ENCODE data around the gene MATN1.

- no peak for TF ChIP-seq USF1 (CRISPR knock-in tag; IDR thresholded peaks at IDR 0.05)
- TF ChIP-seq E2F5 (CRISPR knock-in tag; IDR thresholded peaks at IDR 0.05): no peak
- TF ChIP-seq TCF7 (CRISPR knock-in tag; IDR thresholded peaks at IDR 0.05; ENCODE audit: low read depth): no peak
- TF ChIP-seq TP53 (CRISPR knock-in tag; IDR thresholded peaks at IDR 0.05): no peak
- no peak for TF ChIP-seq EMX1 (CRISPR knock-in tag; IDR thresholded peaks at IDR 0.05)
These were observed 45.9 kb downstream of the MATN1 start for GRCh38 chr1:30677471-30677870.

Measured in WTC11 (cell line).